ENCODE measurements around the gene HES7.

Gene HES7

DNA sequence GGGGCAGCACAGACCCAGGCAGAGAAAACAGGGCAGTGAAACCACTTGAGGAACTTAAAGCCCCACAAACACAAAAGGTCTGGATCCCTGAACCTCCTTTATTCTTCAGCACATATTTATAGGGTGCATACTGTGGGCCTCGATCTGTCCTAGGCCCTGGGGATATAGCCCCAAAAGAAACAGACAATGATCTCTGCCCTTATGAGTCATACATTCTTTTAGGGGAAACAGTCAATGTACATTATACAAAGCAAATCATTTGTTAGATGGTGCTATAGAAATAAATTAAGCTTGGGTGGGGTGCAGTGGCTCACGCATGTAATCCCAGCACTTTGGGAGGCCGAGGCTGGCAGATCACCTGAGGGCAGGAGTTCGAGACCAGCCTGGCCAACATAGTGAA lies 10.0 kb upstream of the HES7 start:
- no peaks in the 10 kb centered on the region for H3K9me2 ChIP-seq (replicated peaks; ENCODE audit: low read depth, low read length)
- no peaks in the 10 kb centered on the region for H4K20me1 ChIP-seq (ENCODE audit: insufficient read depth, low read length, poor library complexity, severe bottlenecking)
- H3K4me2 ChIP-seq (ENCODE audit: low read depth, low read length, poor library complexity, severe bottlenecking), result no peak overlapping the region
- H3K9me3 ChIP-seq (ENCODE audit: insufficient read depth, low read depth, low read length), result no peaks in the 10 kb centered on the region
- H3K27me3 ChIP-seq (ENCODE audit: insufficient read depth, low read length, poor library complexity, severe bottlenecking), result no peaks in the 10 kb centered on the region
- no peaks in the 10 kb centered on the region for H3K36me3 ChIP-seq (ENCODE audit: insufficient read depth, low read length)
- H3F3A ChIP-seq (ENCODE audit: low read depth), result peaks cover 3% of the 10 kb centered on the region; the same call in 1 of the 2 replicates
- no peak overlapping the region for H3K4me3 ChIP-seq (ENCODE audit: low read length, poor library complexity, severe bottlenecking)
- H3K79me2 ChIP-seq (ENCODE audit: insufficient read depth, low read length), result no peaks in the 10 kb centered on the region
- H2AFZ ChIP-seq (ENCODE audit: low read length), result no peak overlapping the region
- H3K9ac ChIP-seq (ENCODE audit: low read depth, low read length, poor library complexity, severe bottlenecking), result no peak overlapping the region
- TF ChIP-seq, protein P1, sequence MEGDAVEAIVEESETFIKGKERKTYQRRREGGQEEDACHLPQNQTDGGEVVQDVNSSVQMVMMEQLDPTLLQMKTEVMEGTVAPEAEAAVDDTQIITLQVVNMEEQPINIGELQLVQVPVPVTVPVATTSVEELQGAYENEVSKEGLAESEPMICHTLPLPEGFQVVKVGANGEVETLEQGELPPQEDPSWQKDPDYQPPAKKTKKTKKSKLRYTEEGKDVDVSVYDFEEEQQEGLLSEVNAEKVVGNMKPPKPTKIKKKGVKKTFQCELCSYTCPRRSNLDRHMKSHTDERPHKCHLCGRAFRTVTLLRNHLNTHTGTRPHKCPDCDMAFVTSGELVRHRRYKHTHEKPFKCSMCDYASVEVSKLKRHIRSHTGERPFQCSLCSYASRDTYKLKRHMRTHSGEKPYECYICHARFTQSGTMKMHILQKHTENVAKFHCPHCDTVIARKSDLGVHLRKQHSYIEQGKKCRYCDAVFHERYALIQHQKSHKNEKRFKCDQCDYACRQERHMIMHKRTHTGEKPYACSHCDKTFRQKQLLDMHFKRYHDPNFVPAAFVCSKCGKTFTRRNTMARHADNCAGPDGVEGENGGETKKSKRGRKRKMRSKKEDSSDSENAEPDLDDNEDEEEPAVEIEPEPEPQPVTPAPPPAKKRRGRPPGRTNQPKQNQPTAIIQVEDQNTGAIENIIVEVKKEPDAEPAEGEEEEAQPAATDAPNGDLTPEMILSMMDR (conservative IDR thresholded peaks at IDR 0.05; ENCODE audit: low read length), result no peak
- TF ChIP-seq EZH2phosphoT487 (IDR thresholded peaks at IDR 0.05; ENCODE audit: borderline replicate concordance), result no peak
- peaks cover 11% of the 10 kb centered on the region for H3K4me1 ChIP-seq (ENCODE audit: insufficient read depth, low read length, poor library complexity, severe bottlenecking)

DNA sequence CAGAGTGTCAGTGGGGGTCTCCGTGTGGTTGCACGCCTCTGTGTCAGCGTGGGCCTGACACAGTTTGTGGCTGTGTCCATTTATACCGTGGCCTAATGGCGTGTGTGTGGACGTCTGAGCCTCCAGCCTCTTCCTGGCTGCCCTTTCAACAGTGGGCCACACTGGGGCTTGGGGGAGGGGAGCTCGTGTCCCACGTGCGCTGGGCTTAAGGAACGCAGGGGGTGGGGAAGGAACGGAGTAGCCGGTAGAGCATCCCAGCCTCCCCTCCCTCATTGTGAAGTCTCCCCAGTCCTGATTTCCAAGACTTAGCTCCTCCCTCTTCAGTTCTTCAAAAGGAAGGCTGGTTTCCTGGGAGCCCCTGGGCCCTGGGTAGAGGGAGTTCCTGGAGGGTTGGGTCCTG lies 9.5 kb upstream of the HES7 start:
- H3F3A ChIP-seq (ENCODE audit: low read depth), result peaks cover 3% of the 10 kb centered on the region; the same call in 1 of the 2 replicates
- H4K20me1 ChIP-seq (ENCODE audit: insufficient read depth, low read length, poor library complexity, severe bottlenecking), result no peaks in the 10 kb centered on the region

DNA sequence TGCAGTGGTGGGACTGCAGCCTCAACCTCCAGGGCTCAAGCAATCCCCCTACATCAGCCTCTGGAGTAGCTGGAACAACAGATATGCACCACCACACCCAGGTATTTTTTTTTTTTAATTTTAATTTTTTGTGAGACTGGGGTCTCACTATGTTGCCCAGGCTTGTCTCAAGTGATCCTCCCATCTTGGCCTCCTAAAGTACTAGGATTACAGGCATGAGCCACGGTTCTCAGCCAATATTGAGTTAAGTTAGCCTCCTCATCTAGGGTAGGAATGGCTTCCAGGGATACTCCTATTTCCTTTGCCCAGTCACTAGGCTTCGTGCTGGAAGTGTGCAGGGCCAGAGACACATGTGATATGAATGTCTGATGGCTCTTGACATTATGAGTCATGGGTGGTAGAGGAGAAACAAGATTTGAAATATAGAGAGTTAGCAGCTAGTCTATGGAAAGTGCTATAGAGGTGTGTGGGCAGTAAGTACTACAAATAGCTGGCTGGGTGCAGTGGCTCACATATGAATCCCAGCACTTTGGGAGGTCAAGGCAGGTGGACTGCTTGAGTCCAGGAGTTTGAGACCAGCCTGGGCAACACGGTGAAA lies 8.0 kb upstream of the HES7 start:
- no peaks in the 10 kb centered on the region for H3K36me3 ChIP-seq (ENCODE audit: insufficient read depth, low read length)
- no peak overlapping the region for H3K4me2 ChIP-seq (ENCODE audit: low read depth, low read length, poor library complexity, severe bottlenecking)
- H2AFZ ChIP-seq (ENCODE audit: low read length), result no peak overlapping the region
- no peak overlapping the region for H3K9ac ChIP-seq (ENCODE audit: low read depth, low read length, poor library complexity, severe bottlenecking)
- no peak overlapping the region for H3K4me3 ChIP-seq (ENCODE audit: low read length, poor library complexity, severe bottlenecking)
- no peaks in the 10 kb centered on the region for H3K79me2 ChIP-seq (ENCODE audit: insufficient read depth, low read length)
- no peaks in the 10 kb centered on the region for H3K27me3 ChIP-seq (ENCODE audit: insufficient read depth, low read length, poor library complexity, severe bottlenecking)
- H3F3A ChIP-seq (ENCODE audit: low read depth), result no peaks in the 10 kb centered on the region
- no peaks in the 10 kb centered on the region for H3K9me3 ChIP-seq (ENCODE audit: insufficient read depth, low read depth, low read length)
- no peaks in the 10 kb centered on the region for H3K9me2 ChIP-seq (replicated peaks; ENCODE audit: low read depth, low read length)
- TF ChIP-seq, protein P1 (conservative IDR thresholded peaks at IDR 0.05; ENCODE audit: low read length), result no peak
- TF ChIP-seq EZH2phosphoT487 (IDR thresholded peaks at IDR 0.05; ENCODE audit: borderline replicate concordance), result no peak
- no peaks in the 10 kb centered on the region for H4K20me1 ChIP-seq (ENCODE audit: insufficient read depth, low read length, poor library complexity, severe bottlenecking)
- peaks cover 4% of the 10 kb centered on the region for H3K4me1 ChIP-seq (ENCODE audit: insufficient read depth, low read length, poor library complexity, severe bottlenecking)

More for the DNA sequence above, 9.5 kb upstream of the HES7 start:
- Histone ChIP-seq H3K9me2 (replicated peaks; ENCODE audit: low read depth, low read length) (no peaks in the 10 kb centered on the region), H3K4me3 (ENCODE audit: low read length, poor library complexity, severe bottlenecking) (no peak overlapping the region), H3K9me3 (ENCODE audit: insufficient read depth, low read depth, low read length) (no peaks in the 10 kb centered on the region), H2AFZ (ENCODE audit: low read length) (no peak overlapping the region), H3K9ac (ENCODE audit: low read depth, low read length, poor library complexity, severe bottlenecking) (no peak overlapping the region), H3K27me3 (ENCODE audit: insufficient read depth, low read length, poor library complexity, severe bottlenecking) (no peaks in the 10 kb centered on the region), H3K4me1 (ENCODE audit: insufficient read depth, low read length, poor library complexity, severe bottlenecking) (peaks cover 10% of the 10 kb centered on the region), H3K79me2 (ENCODE audit: insufficient read depth, low read length) (no peaks in the 10 kb centered on the region), H3K4me2 (ENCODE audit: low read depth, low read length, poor library complexity, severe bottlenecking) (no peak overlapping the region), H3K36me3 (ENCODE audit: insufficient read depth, low read length) (no peaks in the 10 kb centered on the region)
- TF ChIP-seq, protein P1 (conservative IDR thresholded peaks at IDR 0.05; ENCODE audit: low read length), result no peak
- no peak for TF ChIP-seq EZH2phosphoT487 (IDR thresholded peaks at IDR 0.05; ENCODE audit: borderline replicate concordance)

Data from Loucy (cell line).